WERI-Rb-1 (cell line): ENCODE results near the gene WWOX.

Source experiments
- DNase-seq: peaks from one replicate; pipeline ENCODE4 v3.0.0-alpha.2; 2020
- H3K27ac ChIP-seq: fragments of 250-450 bp; sonication (Bioruptor Pico); 2 replicates; pipeline ENCODE4 v1.5.1; 2020; ENCODE audit warnings: mild to moderate bottlenecking, moderate library complexity
- H3K27me3 ChIP-seq: fragments of 250-450 bp; sonication (Bioruptor Pico); 2 replicates; pipeline ENCODE4 v1.5.1; 2021; ENCODE audit warnings: mild to moderate bottlenecking, low read depth, moderate library complexity; ENCODE audit not compliant: insufficient read depth, severe bottlenecking
- H3K36me3 ChIP-seq: fragments of 250-450 bp; sonication (Bioruptor Pico); 2 replicates; pipeline ENCODE4 v1.5.1; 2020; ENCODE audit warnings: mild to moderate bottlenecking, moderate library complexity
- H3K4me3 ChIP-seq: 2 replicates; pipeline ENCODE4 v1.5.1; 2011; ENCODE audit warnings: low read depth, mild to moderate bottlenecking, control low read depth, low read length
- H3K9me3 ChIP-seq: fragments of 250-450 bp; sonication (Bioruptor Pico); 2 replicates; pipeline ENCODE4 v1.5.1; 2021; ENCODE audit warnings: mild to moderate bottlenecking, moderate library complexity; ENCODE audit not compliant: severe bottlenecking
- TF ChIP-seq, protein P1 (sequence below): IDR thresholded peaks from 2 replicates; pipeline ENCODE4 v1.5.1; 2011; ENCODE audit warnings: low read depth, mild to moderate bottlenecking, control low read depth, inconsistent platforms, low read length

The WWOX gene

GRCh38 chr16:78117391-78117790, 17.9 kb downstream of the WWOX start:
- H3K4me3 ChIP-seq, result no peak overlapping the region
- no peaks in the 10 kb centered on the region for H3K9me3 ChIP-seq
- no peaks in the 10 kb centered on the region; the same call in none of the 2 replicates for H3K36me3 ChIP-seq
- DNase-seq, result no peak
- H3K27me3 ChIP-seq, result no peaks in the 10 kb centered on the region
- H3K27ac ChIP-seq, result no peak overlapping the region
- TF ChIP-seq, protein P1, sequence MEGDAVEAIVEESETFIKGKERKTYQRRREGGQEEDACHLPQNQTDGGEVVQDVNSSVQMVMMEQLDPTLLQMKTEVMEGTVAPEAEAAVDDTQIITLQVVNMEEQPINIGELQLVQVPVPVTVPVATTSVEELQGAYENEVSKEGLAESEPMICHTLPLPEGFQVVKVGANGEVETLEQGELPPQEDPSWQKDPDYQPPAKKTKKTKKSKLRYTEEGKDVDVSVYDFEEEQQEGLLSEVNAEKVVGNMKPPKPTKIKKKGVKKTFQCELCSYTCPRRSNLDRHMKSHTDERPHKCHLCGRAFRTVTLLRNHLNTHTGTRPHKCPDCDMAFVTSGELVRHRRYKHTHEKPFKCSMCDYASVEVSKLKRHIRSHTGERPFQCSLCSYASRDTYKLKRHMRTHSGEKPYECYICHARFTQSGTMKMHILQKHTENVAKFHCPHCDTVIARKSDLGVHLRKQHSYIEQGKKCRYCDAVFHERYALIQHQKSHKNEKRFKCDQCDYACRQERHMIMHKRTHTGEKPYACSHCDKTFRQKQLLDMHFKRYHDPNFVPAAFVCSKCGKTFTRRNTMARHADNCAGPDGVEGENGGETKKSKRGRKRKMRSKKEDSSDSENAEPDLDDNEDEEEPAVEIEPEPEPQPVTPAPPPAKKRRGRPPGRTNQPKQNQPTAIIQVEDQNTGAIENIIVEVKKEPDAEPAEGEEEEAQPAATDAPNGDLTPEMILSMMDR, result no peak

GRCh38 chr16:78118469-78119025, 19.1 kb downstream of the WWOX start:
- no peak overlapping the region for H3K27ac ChIP-seq
- TF ChIP-seq, protein P1, result no peak
- no peaks in the 10 kb centered on the region; the same call in 1 of the 2 replicates for H3K36me3 ChIP-seq
- no peak overlapping the region for H3K4me3 ChIP-seq
- no peaks in the 10 kb centered on the region for H3K9me3 ChIP-seq
- DNase-seq, result no peak
- H3K27me3 ChIP-seq, result no peaks in the 10 kb centered on the region

- no peaks in the 10 kb centered on the region for H3K27me3 ChIP-seq
- peak; percentile 14 for DNase-seq
- no peaks in the 10 kb centered on the region for H3K36me3 ChIP-seq
- TF ChIP-seq, protein P1, result no peak
- H3K4me3 ChIP-seq, result no peak overlapping the region
- H3K9me3 ChIP-seq, result no peaks in the 10 kb centered on the region
- H3K27ac ChIP-seq, result no peak overlapping the region
These were observed 23.4 kb downstream of the WWOX start for GRCh38 chr16:78122774-78123315.

- Histone ChIP-seq H3K27me3 (no peaks in the 10 kb centered on the region), H3K36me3 (no peaks in the 10 kb centered on the region), H3K27ac (no peak overlapping the region), H3K4me3 (no peak overlapping the region), H3K9me3 (no peaks in the 10 kb centered on the region)
- TF ChIP-seq, protein P1, result no peak
- no peak for DNase-seq
These were observed 25.8 kb downstream of the WWOX start for GRCh38 chr16:78125112-78125844.

DNA sequence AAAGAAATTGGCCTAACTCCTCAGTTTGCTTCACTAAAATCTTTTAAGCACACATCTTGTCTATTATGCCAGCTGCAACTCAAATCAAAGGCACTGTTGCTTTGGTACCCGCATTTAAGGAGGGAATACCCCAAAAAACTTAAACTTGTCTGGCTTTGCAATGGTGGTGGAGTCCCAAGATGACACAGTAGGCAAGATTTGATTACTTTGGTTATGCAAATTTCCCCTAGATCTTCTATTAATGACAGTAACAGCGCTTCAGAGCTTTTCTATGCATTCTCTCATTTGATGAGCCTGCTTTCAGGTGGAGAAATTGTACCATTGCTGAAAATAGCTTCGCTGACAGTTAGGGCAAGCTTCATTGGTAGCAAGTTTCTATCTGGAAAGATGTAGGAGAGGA, 27.2 kb downstream of the WWOX start:
- Histone ChIP-seq H3K27ac (no peak overlapping the region), H3K27me3 (no peaks in the 10 kb centered on the region), H3K4me3 (no peak overlapping the region), H3K9me3 (no peaks in the 10 kb centered on the region), H3K36me3 (no peaks in the 10 kb centered on the region)
- TF ChIP-seq, protein P1, result no peak
- DNase-seq, result no peak
